ENCODE data around the gene CACNA1H.

The CACNA1H gene

DNA sequence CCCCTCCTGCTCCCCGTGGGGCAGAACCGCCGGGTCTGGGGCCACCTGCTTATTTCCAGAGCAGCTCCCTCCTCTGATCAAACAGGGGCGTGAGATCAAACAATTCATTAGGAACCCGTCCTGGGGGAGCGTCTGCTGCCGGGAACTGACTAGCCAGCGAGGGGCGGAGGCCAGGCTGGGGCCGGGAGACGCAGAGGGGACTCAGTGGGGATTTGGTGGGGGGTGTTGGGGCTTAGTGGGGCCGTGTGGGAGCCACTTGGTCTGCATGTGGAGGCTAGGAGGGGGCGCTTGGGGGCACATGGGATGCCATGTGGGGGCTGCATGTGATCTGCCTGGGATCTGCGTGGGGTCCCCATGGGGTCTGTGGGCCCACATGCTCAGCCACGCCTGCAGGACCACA is 20.5 kb upstream of the CACNA1H start:
- H3K4me3 ChIP-seq (ENCODE audit: low read length), result no peak overlapping the region
- TF ChIP-seq CTCF (conservative IDR thresholded peaks at IDR 0.05; ENCODE audit: low read length), result no peak
- DNase-seq (ENCODE audit: low read depth), result no peak

GRCh38 chr16:1133271-1133670 is 19.6 kb upstream of the CACNA1H start:
- no peak for DNase-seq (ENCODE audit: low read depth)
- no peak for TF ChIP-seq CTCF (conservative IDR thresholded peaks at IDR 0.05; ENCODE audit: low read length)

DNA sequence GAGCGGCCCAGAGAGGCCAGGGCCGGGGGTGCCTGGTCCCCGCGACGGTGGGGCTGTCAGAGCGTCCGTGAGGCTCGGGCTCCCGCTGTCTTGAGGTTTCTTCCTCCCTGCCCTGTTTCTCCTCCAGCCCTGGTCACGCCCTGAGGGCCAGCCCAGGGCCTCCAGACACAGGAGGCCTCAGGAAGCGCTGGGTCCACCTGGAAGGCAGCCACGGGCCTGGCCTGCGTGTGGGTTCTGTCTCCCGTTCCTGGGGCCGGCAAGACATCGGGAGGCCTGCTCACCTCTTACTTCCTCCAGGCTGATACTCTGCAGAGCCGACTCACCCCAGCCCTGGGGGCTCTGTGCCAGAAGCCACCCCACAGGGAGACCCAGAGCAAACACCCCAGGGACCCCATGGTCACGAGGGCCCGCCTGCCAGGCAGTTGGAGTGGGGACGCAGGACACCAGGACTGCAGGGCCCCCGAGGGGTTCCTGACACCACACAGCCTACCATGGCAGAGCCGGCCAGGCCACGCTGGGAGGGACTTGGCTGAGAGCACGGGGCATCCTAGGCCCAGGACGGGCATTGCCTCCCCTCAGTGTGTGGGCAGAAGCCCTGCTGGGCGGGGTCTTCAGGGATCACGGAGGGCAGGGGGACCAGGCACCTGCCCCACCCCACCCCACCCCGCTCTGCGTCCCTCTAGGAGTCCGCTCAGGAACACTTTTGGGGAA is 18.9 kb upstream of the CACNA1H start:
- H3K4me3 ChIP-seq (ENCODE audit: low read length), result no peak overlapping the region
- DNase-seq (ENCODE audit: low read depth), result no peak
- no peak for TF ChIP-seq CTCF (conservative IDR thresholded peaks at IDR 0.05; ENCODE audit: low read length)

More at GRCh38 chr16:1133271-1133670, 19.6 kb upstream of the CACNA1H start:
- H3K4me3 ChIP-seq (ENCODE audit: low read length), result no peak overlapping the region

- DNase-seq (ENCODE audit: low read depth), result no peak
- no peak overlapping the region for H3K4me3 ChIP-seq (ENCODE audit: low read length)
- TF ChIP-seq CTCF (conservative IDR thresholded peaks at IDR 0.05; ENCODE audit: low read length), result no peak
Observed at GRCh38 chr16:1134776-1135458, 18.0 kb upstream of the CACNA1H start.

DNA sequence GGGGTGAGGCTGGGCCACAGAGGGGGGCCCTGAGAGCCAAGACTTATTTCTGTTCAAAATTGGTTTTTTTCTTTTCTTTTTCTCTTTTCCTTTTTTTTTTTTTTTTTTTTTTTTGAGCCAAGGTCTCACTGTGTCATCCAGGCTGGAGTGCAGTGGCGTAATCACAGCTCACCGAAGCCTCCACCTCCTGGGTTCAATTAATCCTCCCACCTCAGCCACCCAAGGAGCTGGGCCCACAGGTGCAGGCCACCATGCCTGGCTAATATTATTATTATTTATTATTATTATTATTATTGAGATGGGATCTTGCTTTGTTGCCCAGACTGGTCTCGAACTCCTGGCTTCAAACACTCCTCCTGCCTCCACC is 17.5 kb upstream of the CACNA1H start:
- TF ChIP-seq CTCF (conservative IDR thresholded peaks at IDR 0.05; ENCODE audit: low read length), result no peak
- DNase-seq (ENCODE audit: low read depth), result no peak
- H3K4me3 ChIP-seq (ENCODE audit: low read length), result no peak overlapping the region

DNA sequence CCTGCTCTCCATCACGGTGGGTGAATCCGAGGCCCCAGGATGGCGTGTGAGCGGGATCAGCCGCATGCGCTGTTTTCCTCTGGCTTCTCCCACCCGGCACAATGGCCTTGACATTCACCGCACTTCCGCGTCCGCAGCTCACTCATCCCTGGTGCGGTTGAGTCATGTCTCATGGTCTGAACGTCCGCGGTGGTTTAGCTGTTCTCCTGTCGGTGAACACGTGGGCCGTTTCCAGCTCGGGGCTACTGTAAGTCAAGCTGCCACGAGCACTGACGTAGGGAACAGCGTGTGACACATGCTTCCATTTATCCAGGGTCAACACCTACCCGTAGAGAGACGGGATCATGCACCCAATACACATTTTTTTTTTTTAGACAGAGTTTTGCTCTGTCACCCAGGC is 15.3 kb upstream of the CACNA1H start:
- no peak overlapping the region for H3K4me3 ChIP-seq (ENCODE audit: low read length)
- TF ChIP-seq CTCF (conservative IDR thresholded peaks at IDR 0.05; ENCODE audit: low read length), result no peak
- peak; percentile 34 for DNase-seq (ENCODE audit: low read depth)

- DNase-seq (ENCODE audit: low read depth), result no peak
- TF ChIP-seq CTCF (conservative IDR thresholded peaks at IDR 0.05; ENCODE audit: low read length), result no peak
- no peak overlapping the region for H3K4me3 ChIP-seq (ENCODE audit: low read length)
Observed at GRCh38 chr16:1140582-1141162, 12.2 kb upstream of the CACNA1H start.

Measured in AG10803 (cell line).